HG02852 (cell line): ENCODE results near the gene FAM117B.
"Not testable (repeated sequence)": the region's sequence is repeated elsewhere in the genome, so short reads cannot be mapped to it uniquely, and the experiment has no call there.

Experiments used
- ATAC-seq: cut with Tn5 transposase; IDR thresholded peaks from one replicate; pipeline ENCODE4 v1.9.1; 2021; ENCODE audit warnings: mild to moderate bottlenecking, moderate library complexity; ENCODE audit not compliant: unreplicated experiment

Gene FAM117B

DNA sequence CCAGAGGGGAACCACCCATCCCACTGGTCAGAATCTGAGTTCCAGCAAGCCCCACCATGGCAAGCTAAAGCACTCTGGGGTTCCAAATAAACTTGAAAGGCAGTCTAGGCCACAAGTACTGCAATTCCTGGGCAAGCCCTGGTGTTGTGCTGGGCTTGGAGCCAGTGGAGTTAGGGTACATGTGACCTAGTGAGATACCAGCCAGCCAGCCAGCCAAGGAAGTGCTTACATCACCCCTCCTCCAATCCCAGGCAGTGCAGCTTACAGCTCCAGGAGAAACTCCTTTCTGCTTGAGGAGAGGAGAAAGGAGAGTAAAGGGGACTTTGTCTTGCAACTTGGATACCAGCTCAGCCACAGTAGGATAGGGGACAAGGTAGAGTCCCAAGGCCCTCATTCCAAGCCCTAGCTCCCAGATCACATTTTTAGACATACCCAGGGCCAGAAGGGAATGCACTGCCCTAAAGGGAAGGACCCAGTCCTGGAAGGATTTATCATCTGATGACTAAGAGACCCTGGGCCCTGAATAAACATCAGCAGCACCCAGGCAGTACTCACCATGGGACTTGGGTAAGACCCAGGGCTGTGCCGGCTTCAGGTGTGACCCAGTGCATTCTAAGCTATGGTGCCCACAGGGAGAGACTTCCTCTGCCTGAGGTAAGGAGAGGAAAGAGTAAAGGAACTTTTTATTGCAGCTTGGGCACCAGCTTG lies 172.8 kb downstream of the FAM117B start:
- not testable (repeated sequence) for ATAC-seq

DNA sequence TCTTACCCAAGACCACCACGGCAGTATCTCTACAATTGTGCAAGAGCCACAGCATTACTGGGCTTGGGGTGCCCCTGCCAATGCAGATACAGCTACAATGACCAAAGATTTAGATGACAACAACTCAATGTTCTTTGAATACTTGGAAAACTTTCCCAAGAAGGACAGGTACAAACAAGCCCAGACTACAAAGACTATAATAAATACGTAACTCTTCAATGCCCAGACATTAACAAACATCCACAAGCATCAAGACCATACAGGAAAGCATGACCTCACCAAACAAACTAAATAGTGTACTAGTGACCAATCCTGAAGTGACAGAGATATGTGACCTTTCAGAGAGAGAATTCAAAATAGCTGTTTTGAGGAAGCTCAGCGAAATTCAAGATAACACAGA lies 174.0 kb downstream of the FAM117B start:
- no peak for ATAC-seq

DNA sequence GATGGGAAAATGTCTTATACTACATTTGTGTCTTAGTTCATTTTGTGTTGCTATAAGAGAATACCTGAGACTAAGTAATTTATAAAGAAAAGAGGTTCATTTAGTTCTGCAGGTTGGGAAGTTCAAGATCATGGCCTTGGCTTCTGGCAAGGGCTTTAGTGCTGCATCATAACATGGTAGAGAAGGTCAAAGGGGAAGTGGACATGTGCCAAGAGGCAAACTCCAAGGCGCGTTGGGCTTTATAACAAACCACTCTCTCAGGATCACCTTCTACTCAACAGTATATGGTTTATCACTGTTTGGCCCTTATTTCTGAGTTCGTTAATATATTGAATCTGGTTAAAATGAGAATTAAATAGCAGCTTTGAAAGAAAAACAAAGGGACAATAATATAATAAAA lies 178.6 kb downstream of the FAM117B start:
- ATAC-seq: no peak

DNA sequence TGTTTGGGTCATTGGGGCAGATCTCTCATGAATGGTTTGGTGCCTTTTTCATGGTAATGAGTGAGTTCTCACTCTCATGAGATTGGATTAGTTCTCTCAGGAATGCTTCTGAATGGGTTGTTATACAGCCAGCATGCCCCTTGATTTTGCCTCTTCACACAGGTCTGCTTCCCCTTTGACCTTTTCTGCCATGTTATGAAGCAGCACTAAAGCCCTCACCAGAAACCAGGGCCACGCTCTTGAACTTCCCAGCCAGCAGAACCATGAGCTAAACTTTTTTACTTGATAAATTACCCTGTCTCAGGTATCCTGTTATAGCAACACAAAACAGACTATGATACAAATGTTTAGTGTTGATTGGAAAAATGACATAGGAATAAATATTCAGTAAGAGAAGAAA lies 179.5 kb downstream of the FAM117B start:
- no peak for ATAC-seq

DNA sequence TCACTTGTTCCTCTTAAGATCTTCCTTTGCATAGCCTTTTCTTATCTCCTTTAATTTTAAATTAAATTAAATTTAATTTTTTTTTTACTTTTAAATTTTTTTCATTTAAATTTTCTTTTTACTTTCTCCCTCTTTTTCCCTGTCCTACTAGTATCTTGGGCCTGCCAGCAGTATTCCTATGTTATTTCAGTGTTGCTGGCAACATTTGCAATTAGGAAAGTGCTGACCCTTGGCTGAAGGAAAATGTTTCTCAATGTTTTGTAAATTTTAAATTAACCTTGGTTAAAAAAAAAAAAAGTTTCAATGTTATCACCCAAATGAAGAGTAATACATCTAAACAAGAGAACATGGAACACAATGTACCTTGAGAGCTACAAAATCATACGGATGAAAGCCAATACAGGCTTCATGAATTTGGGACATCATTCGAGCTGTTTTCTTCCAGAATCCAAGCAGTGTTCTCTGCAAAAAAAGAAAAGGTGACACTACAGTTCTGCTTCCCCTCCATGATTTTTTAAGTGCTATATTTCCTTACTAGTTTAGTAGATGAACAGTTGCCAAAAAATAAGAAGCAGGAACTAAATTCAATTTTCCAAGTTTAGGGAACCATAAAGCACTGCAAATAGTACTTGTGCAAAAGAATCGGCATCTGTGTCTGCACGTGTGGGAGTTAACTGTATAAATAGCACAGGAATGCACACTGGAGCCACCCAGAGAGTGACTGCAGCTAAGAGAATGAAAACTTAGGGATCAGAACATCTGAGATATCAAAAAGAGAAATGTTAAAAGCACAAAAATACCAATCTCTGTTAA lies 181.0 kb downstream of the FAM117B start:
- ATAC-seq: no peak

DNA sequence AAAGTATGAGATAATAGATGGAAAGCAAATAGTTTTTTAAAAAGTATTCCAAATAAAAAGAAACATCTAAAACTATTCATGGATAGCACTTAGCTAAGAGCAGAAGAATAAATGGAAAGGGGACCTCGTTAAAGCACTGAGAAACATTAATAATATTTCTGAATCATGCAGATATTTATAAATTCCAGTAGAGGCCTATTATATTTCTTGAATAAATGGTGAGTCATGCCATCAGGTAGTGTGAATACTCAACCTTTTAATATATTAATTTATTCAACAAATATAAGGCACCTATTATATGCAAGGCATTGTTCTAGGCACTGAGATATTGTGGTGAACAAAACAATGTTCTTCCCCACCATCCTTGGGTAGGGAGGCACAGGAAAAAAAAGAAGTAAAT lies 183.0 kb downstream of the FAM117B start:
- ATAC-seq: no peak

DNA sequence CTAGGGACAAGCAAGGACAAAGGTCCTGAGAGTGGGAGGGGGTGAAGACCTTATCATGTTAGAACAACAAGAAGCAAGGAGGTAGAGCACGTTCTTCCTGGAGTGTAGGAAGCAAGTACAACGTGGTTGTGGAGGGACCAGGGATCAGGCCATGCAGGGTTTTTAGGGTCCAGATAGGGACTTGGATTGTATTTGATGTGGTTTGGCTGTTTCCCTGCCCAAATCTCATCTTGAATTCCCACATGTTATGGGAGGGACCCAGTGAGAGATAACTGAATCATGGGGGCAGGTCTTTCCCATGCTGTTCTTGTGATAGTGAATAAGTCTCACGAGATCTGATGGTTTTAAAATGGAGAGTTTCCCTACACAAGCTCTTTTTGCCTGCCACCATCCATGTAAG lies 183.6 kb downstream of the FAM117B start:
- no peak for ATAC-seq
